ENCODE measurements around the gene METTL16.

Gene METTL16

GRCh38 chr17:2517539-2517938, 5.9 kb upstream of the METTL16 start:
- Histone ChIP-seq H3K9ac (ENCODE audit: low read length) (no peak overlapping the region), H3K4me3 (ENCODE audit: low read depth, low read length, poor library complexity, severe bottlenecking) (no peak overlapping the region), H3K27me3 (ENCODE audit: insufficient read depth, low read length) (no peaks in the 10 kb centered on the region), H2AFZ (ENCODE audit: low read length) (no peak overlapping the region), H3K4me1 (ENCODE audit: insufficient read depth, low read length, severe bottlenecking) (peaks cover 12% of the 10 kb centered on the region), H4K20me1 (ENCODE audit: insufficient read depth, low read length) (no peaks in the 10 kb centered on the region), H3K9me3 (ENCODE audit: low read length) (no peaks in the 10 kb centered on the region), H3K4me2 (ENCODE audit: low read length) (no peak overlapping the region), H3K36me3 (ENCODE audit: insufficient read depth, low read length) (no peaks in the 10 kb centered on the region), H3K79me2 (ENCODE audit: insufficient read depth, low read length) (no peaks in the 10 kb centered on the region), H3F3A (ENCODE audit: insufficient read depth, low read length) (0 out of 2 replicates have a peak, but pooled peaks cover 2% of the 10 kb centered on the region), H3K27ac (ENCODE audit: low read depth, low read length, poor library complexity, severe bottlenecking) (no peak overlapping the region), H3K9me2 (ENCODE audit: low read depth, low read length) (no peaks in the 10 kb centered on the region)
- TF ChIP-seq EZH2 (IDR thresholded peaks at IDR 0.05; ENCODE audit: borderline replicate concordance, low read length) (no peak), CTCF (IDR thresholded peaks at IDR 0.05; ENCODE audit: low read length) (no peak)

- H3K27me3 ChIP-seq (ENCODE audit: insufficient read depth, low read length): no peaks in the 10 kb centered on the region
- peak overlapping the region; percentile 88 for H3K4me2 ChIP-seq (ENCODE audit: low read length)
- peak overlapping the region; percentile 85 for H2AFZ ChIP-seq (ENCODE audit: low read length)
- no peaks in the 10 kb centered on the region for H4K20me1 ChIP-seq (ENCODE audit: insufficient read depth, low read length)
- peak overlapping the region; percentile 83 for H3K4me3 ChIP-seq (ENCODE audit: low read depth, low read length, poor library complexity, severe bottlenecking)
- peaks cover 20% of the 10 kb centered on the region for H3K36me3 ChIP-seq (ENCODE audit: insufficient read depth, low read length)
- H3K4me1 ChIP-seq (ENCODE audit: insufficient read depth, low read length, severe bottlenecking): peaks cover 18% of the 10 kb centered on the region
- no peaks in the 10 kb centered on the region for H3K9me2 ChIP-seq (ENCODE audit: low read depth, low read length)
- H3F3A ChIP-seq (ENCODE audit: insufficient read depth, low read length): 0 out of 2 replicates have a peak, but pooled peaks cover 2% of the 10 kb centered on the region
- peaks cover 34% of the 10 kb centered on the region for H3K79me2 ChIP-seq (ENCODE audit: insufficient read depth, low read length)
- H3K9ac ChIP-seq (ENCODE audit: low read length): peak overlapping the region; percentile 87
- TF ChIP-seq CTCF (IDR thresholded peaks at IDR 0.05; ENCODE audit: low read length) (no peak), EZH2 (IDR thresholded peaks at IDR 0.05; ENCODE audit: borderline replicate concordance, low read length) (no peak)
- no peaks in the 10 kb centered on the region for H3K9me3 ChIP-seq (ENCODE audit: low read length)
- H3K27ac ChIP-seq (ENCODE audit: low read depth, low read length, poor library complexity, severe bottlenecking): peak overlapping the region; percentile 84
Observed at GRCh38 chr17:2511138-2511461, 588 bp downstream of the METTL16 start.

GRCh38 chr17:2510559-2510958, 1.1 kb downstream of the METTL16 start:
- Histone ChIP-seq H3F3A (ENCODE audit: insufficient read depth, low read length) (0 out of 2 replicates have a peak, but pooled peaks cover 2% of the 10 kb centered on the region), H3K9ac (ENCODE audit: low read length) (peak overlapping the region; percentile 87), H3K4me1 (ENCODE audit: insufficient read depth, low read length, severe bottlenecking) (peaks cover 18% of the 10 kb centered on the region), H3K4me2 (ENCODE audit: low read length) (peak overlapping the region; percentile 88), H3K27ac (ENCODE audit: low read depth, low read length, poor library complexity, severe bottlenecking) (peak overlapping the region; percentile 84), H3K36me3 (ENCODE audit: insufficient read depth, low read length) (peaks cover 24% of the 10 kb centered on the region), H3K9me2 (ENCODE audit: low read depth, low read length) (no peaks in the 10 kb centered on the region), H3K27me3 (ENCODE audit: insufficient read depth, low read length) (no peaks in the 10 kb centered on the region), H4K20me1 (ENCODE audit: insufficient read depth, low read length) (no peaks in the 10 kb centered on the region), H2AFZ (ENCODE audit: low read length) (no peak overlapping the region), H3K79me2 (ENCODE audit: insufficient read depth, low read length) (peaks cover 38% of the 10 kb centered on the region), H3K4me3 (ENCODE audit: low read depth, low read length, poor library complexity, severe bottlenecking) (peak overlapping the region; percentile 83), H3K9me3 (ENCODE audit: low read length) (no peaks in the 10 kb centered on the region)
- no peak for TF ChIP-seq CTCF (IDR thresholded peaks at IDR 0.05; ENCODE audit: low read length)
- no peak for TF ChIP-seq EZH2 (IDR thresholded peaks at IDR 0.05; ENCODE audit: borderline replicate concordance, low read length)

Measured in OCI-LY1 (cell line).